Endothelial cell of umbilical vein (primary cell): ENCODE measurements around the gene AMMECR1. TPM values are rescaled to one million over a fixed set of nuclear protein-coding genes. Genes with fewer than 3 reads are reported as not detected.

Source experiments
- BruUV-seq: library from RNA; stranded (reverse); fragments of 400-500 nt; replicated peaks from 2 replicates; lab custom pipeline; 2021; lab: Mats Ljungman, UMichigan
- CTCF ChIA-PET: fragments of 300-600, 350-600 bp; sonication (Branson Sonifier 250); formaldehyde crosslinking; loops from one replicate; lab custom pipeline; 2021; ENCODE audit warnings: antibody characterized with exemption, inconsistent platforms; lab: Charles Lee
- POLR2A ChIA-PET: fragments of 300-600, 350-600 bp; sonication (Branson Sonifier 250); formaldehyde crosslinking; loops from one replicate; lab custom pipeline; 2021; ENCODE audit warnings: antibody characterized with exemption, inconsistent platforms; lab: Charles Lee
- DNase-seq: peaks from one replicate; pipeline ENCODE4 v3.0.0-alpha.2; 2011; ENCODE audit warnings: low read depth, low spot score
- FAIRE-seq: peaks from 2 replicates; lab custom pipeline; 2011; peaks lifted over from hg19 to GRCh38; lab: Jason Lieb, UNC
- H2AFZ ChIP-seq: 2 replicates; pipeline ENCODE4 v1.6.0; 2012; ENCODE audit warnings: low read depth, low read length, control low read depth, inconsistent platforms
- H3K27ac ChIP-seq: 2 replicates; pipeline ENCODE4 v1.5.1; 2011; ENCODE audit warnings: low read depth, mild to moderate bottlenecking, control low read depth, low read length, moderate library complexity; ENCODE audit not compliant: insufficient read depth
- H3K27me3 ChIP-seq, 2 experiments: 2 replicates each; pipeline versions ENCODE4 v1.6.0 to v1.6.1; 2011; ENCODE audit warnings: low read length in 2 of 2, mixed read lengths in 1 of 2; ENCODE audit not compliant: control insufficient read depth in 2 of 2, insufficient read depth in 2 of 2
- H3K36me3 ChIP-seq, 2 experiments: 2 replicates in 1 of 2; 3 replicates in 1 of 2; pipeline ENCODE4 v1.5.1; 2011; ENCODE audit warnings: low read length in 2 of 2, mild to moderate bottlenecking in 1 of 2, moderate library complexity in 1 of 2; ENCODE audit not compliant: control insufficient read depth in 2 of 2, insufficient read depth in 2 of 2; ENCODE audit errors: extremely low read depth in 1 of 2
- H3K4me1 ChIP-seq: 3 replicates; pipeline ENCODE4 v1.5.1; 2011; ENCODE audit warnings: mild to moderate bottlenecking, low read length; ENCODE audit not compliant: control insufficient read depth, insufficient read depth; ENCODE audit errors: extremely low read depth
- H3K4me2 ChIP-seq: 2 replicates; pipeline ENCODE4 v1.6.1; 2011; ENCODE audit warnings: low read length, control low read depth, mixed read lengths; ENCODE audit not compliant: insufficient read depth
- H3K4me3 ChIP-seq, 3 experiments: fragments of 200-600 bp in 1 of 3; sonication (generic), shearing (Covaris generic) in 1 of 3; replicated peaks in 1 of 3; 2 replicates each; pipeline ENCODE4 v1.5.1; 2011 to 2016; ENCODE audit warnings: control low read depth in 3 of 3, low read length in 3 of 3, mild to moderate bottlenecking in 2 of 3, inconsistent platforms in 1 of 3, low read depth in 1 of 3, moderate library complexity in 1 of 3; ENCODE audit not compliant: insufficient read depth in 1 of 3
- H3K79me2 ChIP-seq: 2 replicates; pipeline ENCODE4 v1.6.0; 2012; ENCODE audit warnings: low read length, inconsistent platforms; ENCODE audit not compliant: control insufficient read depth, insufficient read depth
- H3K9ac ChIP-seq: replicated peaks from 2 replicates; pipeline ENCODE3; 2011; ENCODE audit warnings: low read length, control low read depth; ENCODE audit not compliant: insufficient read depth; ENCODE audit errors: extremely low read depth
- H3K9me1 ChIP-seq: replicated peaks from 3 replicates; pipeline ENCODE4 v1.6.0; 2011; ENCODE audit warnings: mild to moderate bottlenecking, low read length; ENCODE audit not compliant: control insufficient read depth, insufficient read depth; ENCODE audit errors: extremely low read depth
- H3K9me3 ChIP-seq: replicated peaks from 2 replicates; pipeline ENCODE4 v1.5.1; 2012; ENCODE audit warnings: low read length, inconsistent platforms; ENCODE audit not compliant: control insufficient read depth, insufficient read depth
- H4K20me1 ChIP-seq: replicated peaks from 2 replicates; pipeline ENCODE3; 2011; ENCODE audit warnings: mild to moderate bottlenecking, low read length; ENCODE audit not compliant: control insufficient read depth, insufficient read depth; ENCODE audit errors: extremely low read depth
- EZH2 ChIP-seq: IDR thresholded peaks from 2 replicates; pipeline ENCODE4 v1.6.1; 2012; ENCODE audit warnings: borderline replicate concordance, low read depth, mild to moderate bottlenecking, moderate library complexity, low read length, inconsistent platforms; ENCODE audit not compliant: severe bottlenecking
- FOS ChIP-seq: IDR thresholded peaks from 2 replicates; pipeline ENCODE4 v1.6.1; 2011; ENCODE audit warnings: mild to moderate bottlenecking, low read length, moderate library complexity, borderline replicate concordance; ENCODE audit not compliant: insufficient read depth
- GATA2 ChIP-seq: IDR thresholded peaks from 2 replicates; pipeline ENCODE4 v1.7.0; 2011; ENCODE audit warnings: low read depth, mild to moderate bottlenecking, moderate library complexity, mixed read lengths, low read length; ENCODE audit not compliant: insufficient read length, insufficient read depth
- JUN ChIP-seq: IDR thresholded peaks from 2 replicates; pipeline ENCODE4 v1.6.1; 2011; ENCODE audit warnings: borderline replicate concordance, low read depth; ENCODE audit not compliant: insufficient read length, insufficient read depth
- MYC ChIP-seq: IDR thresholded peaks from one replicate; pipeline ENCODE4 v1.6.1; 2011; ENCODE audit warnings: mild to moderate bottlenecking, low read depth, low read length
- POLR2A ChIP-seq: IDR thresholded peaks from 2 replicates; pipeline ENCODE4 v1.6.1; 2012; ENCODE audit warnings: low read depth, mild to moderate bottlenecking, control low read depth, low read length
- POLR2AphosphoS5 ChIP-seq: IDR thresholded peaks from 2 replicates; pipeline ENCODE4 v1.6.1; 2012; ENCODE audit warnings: low read depth, mild to moderate bottlenecking, control low read depth, low read length, moderate library complexity; ENCODE audit not compliant: insufficient read depth
- dilution Hi-C: fragments of 300-500 bp; cut with MboI; formaldehyde crosslinking; loops from one replicate; pipeline ENCODE4 v1.15.0; 2019; ENCODE audit warnings: low sequenced_read_pairs; ENCODE audit not compliant: extremely low pct_ligation_motif_present
- intact Hi-C: fragments of 100-400 bp; cut with micrococcal nuclease; formaldehyde crosslinking; loops from one replicate; pipeline ENCODE4 v1.10.0; 2022
- polyA plus RNA-seq, 4 experiments: library from polyadenylated mRNA; depleted of rRNA in 3 of 4; stranded (reverse) in 3 of 4; unstranded in 1 of 4; fragments of >200 nt; gene quantifications; 2 replicates each; pipeline versions ENCODE4 v1.2.1 to v1.2.3, GENCODE V29; 2011 to 2012; ENCODE audit warnings: missing spikeins in 1 of 4
- total RNA-seq: library from RNA; stranded (reverse); gene quantifications from 2 replicates; pipeline ENCODE4 v1.2.3, GENCODE V29; 2021
- TF ChIP-seq, protein P1 (sequence below), 2 donors: IDR thresholded peaks; 1 replicate in 1 of 2; 2 replicates in 1 of 2; pipeline ENCODE4 v1.5.1; 2011; ENCODE audit warnings: low read length in 2 of 2, mild to moderate bottlenecking in 2 of 2, moderate library complexity in 2 of 2, control low read depth in 1 of 2, inconsistent platforms in 1 of 2, low read depth in 1 of 2; ENCODE audit not compliant: insufficient read depth in 1 of 2; ENCODE audit errors: extremely low read depth in 1 of 2
- TF ChIP-seq, protein P2 (sequence below): IDR thresholded peaks from 2 replicates; pipeline ENCODE4 v1.6.1; 2011; ENCODE audit not compliant: insufficient read depth, insufficient read length

AMMECR1 gene
- total and polyA plus RNA-seq, 2 donors (not counting 3 experiments of a cell fraction or from before 2014, with no cell fraction given): 3.6 to 6.9 TPM

DNA sequence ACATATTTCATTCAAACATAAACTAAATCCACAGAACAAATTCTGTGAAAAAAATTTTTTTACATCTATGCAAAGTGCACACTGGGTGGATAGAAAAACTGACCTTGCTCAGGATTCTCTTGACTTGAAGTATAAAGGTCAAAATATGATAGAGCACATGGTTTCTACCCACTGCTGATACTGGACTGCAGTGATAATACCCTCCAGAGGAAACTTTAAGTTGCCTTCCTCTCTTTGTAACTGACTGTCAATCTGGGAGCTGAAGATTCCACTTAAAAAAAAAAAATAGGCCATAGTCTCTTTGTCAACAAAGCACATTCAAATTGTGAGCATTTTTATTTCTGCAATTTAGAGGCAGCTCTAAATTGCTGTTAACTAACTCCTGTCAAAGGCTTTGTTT, 3.2 kb upstream of the AMMECR1 start:
- no peaks in the 10 kb centered on the region for H3K9me3 ChIP-seq
- no peak overlapping the region for H3K27ac ChIP-seq
- H3K9ac ChIP-seq: no peak overlapping the region
- no peak overlapping the region for H3K4me3 ChIP-seq
- no peaks in the 10 kb centered on the region for H4K20me1 ChIP-seq
- peaks cover 4% of the 10 kb centered on the region for H3K4me1 ChIP-seq
- no peaks in the 10 kb centered on the region for H3K36me3 ChIP-seq
- CTCF ChIA-PET: no interaction called here
- DNase-seq (no peak), FAIRE-seq (no peak)
- peaks cover 12% of the 10 kb centered on the region for H3K79me2 ChIP-seq
- POLR2A ChIA-PET: no interaction called here
- no peak overlapping the region for H3K4me2 ChIP-seq
- H3K9me1 ChIP-seq: no peaks in the 10 kb centered on the region
- no peak for TF ChIP-seq FOS
- no peak for TF ChIP-seq POLR2AphosphoS5
- TF ChIP-seq JUN: no peak
- TF ChIP-seq POLR2A: no peak
- no peak for TF ChIP-seq EZH2
- TF ChIP-seq GATA2: no peak
- BruUV-seq: no TSS peak
- H2AFZ ChIP-seq: no peak overlapping the region
- intact Hi-C loops (no loop called here), dilution Hi-C loops (no loop called here)
- no peaks in the 10 kb centered on the region for H3K27me3 ChIP-seq

DNA sequence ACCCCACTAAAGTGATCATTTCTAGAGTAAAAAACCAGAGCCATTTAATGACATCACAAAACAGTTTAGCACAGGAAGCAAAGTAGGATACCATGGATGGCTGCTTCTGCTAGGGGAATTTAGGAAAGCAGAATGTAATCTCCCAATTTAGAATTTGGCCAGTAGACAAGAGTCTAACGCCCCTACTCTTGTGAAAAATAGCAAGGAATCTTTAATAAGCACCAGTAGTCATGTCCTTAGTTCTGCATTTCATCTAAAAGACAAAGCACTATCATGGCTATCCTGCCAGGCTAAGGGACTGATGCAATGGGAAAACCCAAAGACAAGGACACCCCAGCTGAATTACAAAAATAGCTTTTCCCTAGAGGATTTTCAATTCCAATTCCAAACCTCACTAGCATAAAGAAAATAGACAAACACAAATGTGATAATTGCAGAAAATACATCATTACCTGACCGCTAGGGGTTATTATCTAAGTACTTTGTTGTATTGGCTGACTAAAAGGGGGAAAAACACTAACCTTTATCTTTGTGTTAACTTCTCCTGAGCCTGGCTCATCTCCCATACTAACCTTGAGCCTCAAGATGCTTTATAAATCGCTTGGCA, 2.6 kb upstream of the AMMECR1 start:
- POLR2A ChIA-PET: no interaction called here

More for the DNA sequence above, 2.6 kb upstream of the AMMECR1 start:
- no peaks in the 10 kb centered on the region for H3K9me3 ChIP-seq
- no peaks in the 10 kb centered on the region for H3K9me1 ChIP-seq
- intact Hi-C loops: no loop called here
- H3K79me2 ChIP-seq: peaks cover 14% of the 10 kb centered on the region
- dilution Hi-C loops: no loop called here
- H2AFZ ChIP-seq: no peak overlapping the region
- FAIRE-seq: no peak
- TF ChIP-seq JUN (no peak), POLR2AphosphoS5 (no peak), POLR2A (no peak), MYC (no peak), FOS (no peak), EZH2 (no peak), GATA2 (no peak)
- TF ChIP-seq, protein P1, sequence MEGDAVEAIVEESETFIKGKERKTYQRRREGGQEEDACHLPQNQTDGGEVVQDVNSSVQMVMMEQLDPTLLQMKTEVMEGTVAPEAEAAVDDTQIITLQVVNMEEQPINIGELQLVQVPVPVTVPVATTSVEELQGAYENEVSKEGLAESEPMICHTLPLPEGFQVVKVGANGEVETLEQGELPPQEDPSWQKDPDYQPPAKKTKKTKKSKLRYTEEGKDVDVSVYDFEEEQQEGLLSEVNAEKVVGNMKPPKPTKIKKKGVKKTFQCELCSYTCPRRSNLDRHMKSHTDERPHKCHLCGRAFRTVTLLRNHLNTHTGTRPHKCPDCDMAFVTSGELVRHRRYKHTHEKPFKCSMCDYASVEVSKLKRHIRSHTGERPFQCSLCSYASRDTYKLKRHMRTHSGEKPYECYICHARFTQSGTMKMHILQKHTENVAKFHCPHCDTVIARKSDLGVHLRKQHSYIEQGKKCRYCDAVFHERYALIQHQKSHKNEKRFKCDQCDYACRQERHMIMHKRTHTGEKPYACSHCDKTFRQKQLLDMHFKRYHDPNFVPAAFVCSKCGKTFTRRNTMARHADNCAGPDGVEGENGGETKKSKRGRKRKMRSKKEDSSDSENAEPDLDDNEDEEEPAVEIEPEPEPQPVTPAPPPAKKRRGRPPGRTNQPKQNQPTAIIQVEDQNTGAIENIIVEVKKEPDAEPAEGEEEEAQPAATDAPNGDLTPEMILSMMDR (IDR thresholded peaks at IDR 0.05; ENCODE audit: extremely low read depth in 1 of 2, insufficient read depth in 1 of 2, low read depth in 1 of 2, low read length in 2 of 2): no peak
- TF ChIP-seq, protein P2, sequence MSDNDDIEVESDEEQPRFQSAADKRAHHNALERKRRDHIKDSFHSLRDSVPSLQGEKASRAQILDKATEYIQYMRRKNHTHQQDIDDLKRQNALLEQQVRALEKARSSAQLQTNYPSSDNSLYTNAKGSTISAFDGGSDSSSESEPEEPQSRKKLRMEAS: no peak
- no peak overlapping the region for H3K9ac ChIP-seq
- H3K4me3 ChIP-seq: no peak overlapping the region
- H3K4me1 ChIP-seq: peaks cover 9% of the 10 kb centered on the region
- BruUV-seq: no TSS peak
- H3K36me3 ChIP-seq: no peaks in the 10 kb centered on the region
- no peak overlapping the region for H3K27ac ChIP-seq
- DNase-seq: no peak
- H3K27me3 ChIP-seq: no peaks in the 10 kb centered on the region
- H4K20me1 ChIP-seq: no peaks in the 10 kb centered on the region
- H3K4me2 ChIP-seq: no peak overlapping the region
- CTCF ChIA-PET: no interaction called here
